Endothelial cell of umbilical vein (primary cell): Measurements from ENCODE around the gene TRIM17. TPM values are rescaled to one million over a fixed set of nuclear protein-coding genes. Genes with fewer than 3 reads are reported as not detected.

Experiments
- BruUV-seq: library from RNA; stranded (reverse); fragments of 400-500 nt; replicated peaks from 2 replicates; lab custom pipeline; 2021; lab: Mats Ljungman, UMichigan
- CTCF ChIA-PET: fragments of 300-600, 350-600 bp; sonication (Branson Sonifier 250); formaldehyde crosslinking; loops from one replicate; lab custom pipeline; 2021; ENCODE audit warnings: antibody characterized with exemption, inconsistent platforms; lab: Charles Lee
- POLR2A ChIA-PET: fragments of 300-600, 350-600 bp; sonication (Branson Sonifier 250); formaldehyde crosslinking; loops from one replicate; lab custom pipeline; 2021; ENCODE audit warnings: antibody characterized with exemption, inconsistent platforms; lab: Charles Lee
- DNase-seq: peaks from one replicate; pipeline ENCODE4 v3.0.0-alpha.2; 2011; ENCODE audit warnings: low read depth, low spot score
- FAIRE-seq: peaks from 2 replicates; lab custom pipeline; 2011; peaks lifted over from hg19 to GRCh38; lab: Jason Lieb, UNC
- H2AFZ ChIP-seq: 2 replicates; pipeline ENCODE4 v1.6.0; 2012; ENCODE audit warnings: low read depth, low read length, control low read depth, inconsistent platforms
- H3K27ac ChIP-seq: 2 replicates; pipeline ENCODE4 v1.5.1; 2011; ENCODE audit warnings: low read depth, mild to moderate bottlenecking, control low read depth, low read length, moderate library complexity; ENCODE audit not compliant: insufficient read depth
- H3K27me3 ChIP-seq, 2 experiments: 2 replicates each; pipeline versions ENCODE4 v1.6.0 to v1.6.1; 2011; ENCODE audit warnings: low read length in 2 of 2, mixed read lengths in 1 of 2; ENCODE audit not compliant: control insufficient read depth in 2 of 2, insufficient read depth in 2 of 2
- H3K36me3 ChIP-seq, 2 experiments: 2 replicates in 1 of 2; 3 replicates in 1 of 2; pipeline ENCODE4 v1.5.1; 2011; ENCODE audit warnings: low read length in 2 of 2, mild to moderate bottlenecking in 1 of 2, moderate library complexity in 1 of 2; ENCODE audit not compliant: control insufficient read depth in 2 of 2, insufficient read depth in 2 of 2; ENCODE audit errors: extremely low read depth in 1 of 2
- H3K4me1 ChIP-seq: 3 replicates; pipeline ENCODE4 v1.5.1; 2011; ENCODE audit warnings: mild to moderate bottlenecking, low read length; ENCODE audit not compliant: control insufficient read depth, insufficient read depth; ENCODE audit errors: extremely low read depth
- H3K4me2 ChIP-seq: 2 replicates; pipeline ENCODE4 v1.6.1; 2011; ENCODE audit warnings: low read length, control low read depth, mixed read lengths; ENCODE audit not compliant: insufficient read depth
- H3K4me3 ChIP-seq, 3 experiments: fragments of 200-600 bp in 1 of 3; sonication (generic), shearing (Covaris generic) in 1 of 3; replicated peaks in 1 of 3; 2 replicates each; pipeline ENCODE4 v1.5.1; 2011 to 2016; ENCODE audit warnings: control low read depth in 3 of 3, low read length in 3 of 3, mild to moderate bottlenecking in 2 of 3, inconsistent platforms in 1 of 3, low read depth in 1 of 3, moderate library complexity in 1 of 3; ENCODE audit not compliant: insufficient read depth in 1 of 3
- H3K79me2 ChIP-seq: 2 replicates; pipeline ENCODE4 v1.6.0; 2012; ENCODE audit warnings: low read length, inconsistent platforms; ENCODE audit not compliant: control insufficient read depth, insufficient read depth
- H3K9ac ChIP-seq: replicated peaks from 2 replicates; pipeline ENCODE3; 2011; ENCODE audit warnings: low read length, control low read depth; ENCODE audit not compliant: insufficient read depth; ENCODE audit errors: extremely low read depth
- H3K9me1 ChIP-seq: replicated peaks from 3 replicates; pipeline ENCODE4 v1.6.0; 2011; ENCODE audit warnings: mild to moderate bottlenecking, low read length; ENCODE audit not compliant: control insufficient read depth, insufficient read depth; ENCODE audit errors: extremely low read depth
- H3K9me3 ChIP-seq: replicated peaks from 2 replicates; pipeline ENCODE4 v1.5.1; 2012; ENCODE audit warnings: low read length, inconsistent platforms; ENCODE audit not compliant: control insufficient read depth, insufficient read depth
- H4K20me1 ChIP-seq: replicated peaks from 2 replicates; pipeline ENCODE3; 2011; ENCODE audit warnings: mild to moderate bottlenecking, low read length; ENCODE audit not compliant: control insufficient read depth, insufficient read depth; ENCODE audit errors: extremely low read depth
- EZH2 ChIP-seq: IDR thresholded peaks from 2 replicates; pipeline ENCODE4 v1.6.1; 2012; ENCODE audit warnings: borderline replicate concordance, low read depth, mild to moderate bottlenecking, moderate library complexity, low read length, inconsistent platforms; ENCODE audit not compliant: severe bottlenecking
- FOS ChIP-seq: IDR thresholded peaks from 2 replicates; pipeline ENCODE4 v1.6.1; 2011; ENCODE audit warnings: mild to moderate bottlenecking, low read length, moderate library complexity, borderline replicate concordance; ENCODE audit not compliant: insufficient read depth
- GATA2 ChIP-seq: IDR thresholded peaks from 2 replicates; pipeline ENCODE4 v1.7.0; 2011; ENCODE audit warnings: low read depth, mild to moderate bottlenecking, moderate library complexity, mixed read lengths, low read length; ENCODE audit not compliant: insufficient read length, insufficient read depth
- JUN ChIP-seq: IDR thresholded peaks from 2 replicates; pipeline ENCODE4 v1.6.1; 2011; ENCODE audit warnings: borderline replicate concordance, low read depth; ENCODE audit not compliant: insufficient read length, insufficient read depth
- MYC ChIP-seq: IDR thresholded peaks from one replicate; pipeline ENCODE4 v1.6.1; 2011; ENCODE audit warnings: mild to moderate bottlenecking, low read depth, low read length
- POLR2A ChIP-seq: IDR thresholded peaks from 2 replicates; pipeline ENCODE4 v1.6.1; 2012; ENCODE audit warnings: low read depth, mild to moderate bottlenecking, control low read depth, low read length
- POLR2AphosphoS5 ChIP-seq: IDR thresholded peaks from 2 replicates; pipeline ENCODE4 v1.6.1; 2012; ENCODE audit warnings: low read depth, mild to moderate bottlenecking, control low read depth, low read length, moderate library complexity; ENCODE audit not compliant: insufficient read depth
- dilution Hi-C: fragments of 300-500 bp; cut with MboI; formaldehyde crosslinking; loops from one replicate; pipeline ENCODE4 v1.15.0; 2019; ENCODE audit warnings: low sequenced_read_pairs; ENCODE audit not compliant: extremely low pct_ligation_motif_present
- intact Hi-C: fragments of 100-400 bp; cut with micrococcal nuclease; formaldehyde crosslinking; loops from one replicate; pipeline ENCODE4 v1.10.0; 2022
- polyA plus RNA-seq, 4 experiments: library from polyadenylated mRNA; depleted of rRNA in 3 of 4; stranded (reverse) in 3 of 4; unstranded in 1 of 4; fragments of >200 nt; gene quantifications; 2 replicates each; pipeline versions ENCODE4 v1.2.1 to v1.2.3, GENCODE V29; 2011 to 2012; ENCODE audit warnings: missing spikeins in 1 of 4
- total RNA-seq: library from RNA; stranded (reverse); gene quantifications from 2 replicates; pipeline ENCODE4 v1.2.3, GENCODE V29; 2021
- TF ChIP-seq, protein P1 (sequence below): IDR thresholded peaks from 2 replicates; pipeline ENCODE4 v1.6.1; 2011; ENCODE audit not compliant: insufficient read depth, insufficient read length
- TF ChIP-seq, protein P2 (sequence below), 2 donors: IDR thresholded peaks; 1 replicate in 1 of 2; 2 replicates in 1 of 2; pipeline ENCODE4 v1.5.1; 2011; ENCODE audit warnings: low read length in 2 of 2, mild to moderate bottlenecking in 2 of 2, moderate library complexity in 2 of 2, control low read depth in 1 of 2, inconsistent platforms in 1 of 2, low read depth in 1 of 2; ENCODE audit not compliant: insufficient read depth in 1 of 2; ENCODE audit errors: extremely low read depth in 1 of 2

TRIM17 gene
- total and polyA plus RNA-seq, 2 donors (not counting 3 experiments of a cell fraction or from before 2014, with no cell fraction given): not detected

DNA sequence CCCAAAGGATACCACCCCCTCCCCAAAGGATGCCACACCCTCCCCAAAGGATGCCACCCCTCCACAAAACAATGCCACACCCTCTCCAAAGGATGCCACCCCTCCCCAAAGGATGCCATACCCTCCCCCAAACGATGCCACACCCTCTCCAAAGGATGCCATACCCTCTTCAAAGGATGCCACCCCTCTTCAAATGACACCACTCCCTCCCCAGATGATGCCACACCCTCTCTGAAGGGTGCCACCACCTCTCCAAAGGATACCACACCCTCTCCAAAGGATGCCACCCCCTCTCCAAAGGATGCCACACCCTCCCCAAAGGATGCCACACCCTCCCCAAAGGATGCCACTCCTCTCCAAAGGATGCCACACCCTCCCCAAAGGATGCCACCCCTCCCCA, 21.6 kb upstream of the TRIM17 start:
- no peak overlapping the region for H3K27ac ChIP-seq
- H2AFZ ChIP-seq: no peak overlapping the region
- no peak overlapping the region for H3K9ac ChIP-seq
- no peaks in the 10 kb centered on the region for H3K79me2 ChIP-seq
- no peaks in the 10 kb centered on the region for H3K9me1 ChIP-seq
- ChIA-PET POLR2A (no interaction called here), CTCF (no interaction called here)
- H4K20me1 ChIP-seq: no peaks in the 10 kb centered on the region
- DNase-seq (no peak), FAIRE-seq (no peak)
- H3K4me1 ChIP-seq: no peaks in the 10 kb centered on the region
- no TSS peak for BruUV-seq
- no peaks in the 10 kb centered on the region for H3K9me3 ChIP-seq
- intact Hi-C loops (no loop called here), dilution Hi-C loops (no loop called here)
- H3K4me2 ChIP-seq: no peak overlapping the region
- TF ChIP-seq GATA2 (no peak), POLR2A (no peak), JUN (no peak), EZH2 (no peak), MYC (no peak), FOS (no peak), POLR2AphosphoS5 (no peak)
- TF ChIP-seq, protein P1, sequence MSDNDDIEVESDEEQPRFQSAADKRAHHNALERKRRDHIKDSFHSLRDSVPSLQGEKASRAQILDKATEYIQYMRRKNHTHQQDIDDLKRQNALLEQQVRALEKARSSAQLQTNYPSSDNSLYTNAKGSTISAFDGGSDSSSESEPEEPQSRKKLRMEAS: no peak
- TF ChIP-seq, protein P2, sequence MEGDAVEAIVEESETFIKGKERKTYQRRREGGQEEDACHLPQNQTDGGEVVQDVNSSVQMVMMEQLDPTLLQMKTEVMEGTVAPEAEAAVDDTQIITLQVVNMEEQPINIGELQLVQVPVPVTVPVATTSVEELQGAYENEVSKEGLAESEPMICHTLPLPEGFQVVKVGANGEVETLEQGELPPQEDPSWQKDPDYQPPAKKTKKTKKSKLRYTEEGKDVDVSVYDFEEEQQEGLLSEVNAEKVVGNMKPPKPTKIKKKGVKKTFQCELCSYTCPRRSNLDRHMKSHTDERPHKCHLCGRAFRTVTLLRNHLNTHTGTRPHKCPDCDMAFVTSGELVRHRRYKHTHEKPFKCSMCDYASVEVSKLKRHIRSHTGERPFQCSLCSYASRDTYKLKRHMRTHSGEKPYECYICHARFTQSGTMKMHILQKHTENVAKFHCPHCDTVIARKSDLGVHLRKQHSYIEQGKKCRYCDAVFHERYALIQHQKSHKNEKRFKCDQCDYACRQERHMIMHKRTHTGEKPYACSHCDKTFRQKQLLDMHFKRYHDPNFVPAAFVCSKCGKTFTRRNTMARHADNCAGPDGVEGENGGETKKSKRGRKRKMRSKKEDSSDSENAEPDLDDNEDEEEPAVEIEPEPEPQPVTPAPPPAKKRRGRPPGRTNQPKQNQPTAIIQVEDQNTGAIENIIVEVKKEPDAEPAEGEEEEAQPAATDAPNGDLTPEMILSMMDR (IDR thresholded peaks at IDR 0.05; ENCODE audit: extremely low read depth in 1 of 2, insufficient read depth in 1 of 2, low read depth in 1 of 2, low read length in 2 of 2): no peak
- H3K36me3 ChIP-seq: no peaks in the 10 kb centered on the region
- H3K4me3 ChIP-seq: no peak overlapping the region
- H3K27me3 ChIP-seq: peaks cover 8 to 25% of the 10 kb centered on the region in 2 experiments
